Endothelial cell of umbilical vein (primary cell): ENCODE results near the gene MIGA1. TPM values are rescaled to one million over a fixed set of nuclear protein-coding genes. Genes with fewer than 3 reads are reported as not detected.

Experiments used
- BruUV-seq: library from RNA; stranded (reverse); fragments of 400-500 nt; replicated peaks from 2 replicates; lab custom pipeline; 2021; lab: Mats Ljungman, UMichigan
- CTCF ChIA-PET: fragments of 300-600, 350-600 bp; sonication (Branson Sonifier 250); formaldehyde crosslinking; loops from one replicate; lab custom pipeline; 2021; ENCODE audit warnings: antibody characterized with exemption, inconsistent platforms; lab: Charles Lee
- POLR2A ChIA-PET: fragments of 300-600, 350-600 bp; sonication (Branson Sonifier 250); formaldehyde crosslinking; loops from one replicate; lab custom pipeline; 2021; ENCODE audit warnings: antibody characterized with exemption, inconsistent platforms; lab: Charles Lee
- DNase-seq: peaks from one replicate; pipeline ENCODE4 v3.0.0-alpha.2; 2011; ENCODE audit warnings: low read depth, low spot score
- FAIRE-seq: peaks from 2 replicates; lab custom pipeline; 2011; peaks lifted over from hg19 to GRCh38; lab: Jason Lieb, UNC
- H2AFZ ChIP-seq: 2 replicates; pipeline ENCODE4 v1.6.0; 2012; ENCODE audit warnings: low read depth, low read length, control low read depth, inconsistent platforms
- H3K27ac ChIP-seq: 2 replicates; pipeline ENCODE4 v1.5.1; 2011; ENCODE audit warnings: low read depth, mild to moderate bottlenecking, control low read depth, low read length, moderate library complexity; ENCODE audit not compliant: insufficient read depth
- H3K27me3 ChIP-seq, 2 experiments: 2 replicates each; pipeline versions ENCODE4 v1.6.0 to v1.6.1; 2011; ENCODE audit warnings: low read length in 2 of 2, mixed read lengths in 1 of 2; ENCODE audit not compliant: control insufficient read depth in 2 of 2, insufficient read depth in 2 of 2
- H3K36me3 ChIP-seq, 2 experiments: 2 replicates in 1 of 2; 3 replicates in 1 of 2; pipeline ENCODE4 v1.5.1; 2011; ENCODE audit warnings: low read length in 2 of 2, mild to moderate bottlenecking in 1 of 2, moderate library complexity in 1 of 2; ENCODE audit not compliant: control insufficient read depth in 2 of 2, insufficient read depth in 2 of 2; ENCODE audit errors: extremely low read depth in 1 of 2
- H3K4me1 ChIP-seq: 3 replicates; pipeline ENCODE4 v1.5.1; 2011; ENCODE audit warnings: mild to moderate bottlenecking, low read length; ENCODE audit not compliant: control insufficient read depth, insufficient read depth; ENCODE audit errors: extremely low read depth
- H3K4me2 ChIP-seq: 2 replicates; pipeline ENCODE4 v1.6.1; 2011; ENCODE audit warnings: low read length, control low read depth, mixed read lengths; ENCODE audit not compliant: insufficient read depth
- H3K4me3 ChIP-seq, 3 experiments: fragments of 200-600 bp in 1 of 3; sonication (generic), shearing (Covaris generic) in 1 of 3; replicated peaks in 1 of 3; 2 replicates each; pipeline ENCODE4 v1.5.1; 2011 to 2016; ENCODE audit warnings: control low read depth in 3 of 3, low read length in 3 of 3, mild to moderate bottlenecking in 2 of 3, inconsistent platforms in 1 of 3, low read depth in 1 of 3, moderate library complexity in 1 of 3; ENCODE audit not compliant: insufficient read depth in 1 of 3
- H3K79me2 ChIP-seq: 2 replicates; pipeline ENCODE4 v1.6.0; 2012; ENCODE audit warnings: low read length, inconsistent platforms; ENCODE audit not compliant: control insufficient read depth, insufficient read depth
- H3K9ac ChIP-seq: replicated peaks from 2 replicates; pipeline ENCODE3; 2011; ENCODE audit warnings: low read length, control low read depth; ENCODE audit not compliant: insufficient read depth; ENCODE audit errors: extremely low read depth
- H3K9me1 ChIP-seq: replicated peaks from 3 replicates; pipeline ENCODE4 v1.6.0; 2011; ENCODE audit warnings: mild to moderate bottlenecking, low read length; ENCODE audit not compliant: control insufficient read depth, insufficient read depth; ENCODE audit errors: extremely low read depth
- H3K9me3 ChIP-seq: replicated peaks from 2 replicates; pipeline ENCODE4 v1.5.1; 2012; ENCODE audit warnings: low read length, inconsistent platforms; ENCODE audit not compliant: control insufficient read depth, insufficient read depth
- H4K20me1 ChIP-seq: replicated peaks from 2 replicates; pipeline ENCODE3; 2011; ENCODE audit warnings: mild to moderate bottlenecking, low read length; ENCODE audit not compliant: control insufficient read depth, insufficient read depth; ENCODE audit errors: extremely low read depth
- FOS ChIP-seq: IDR thresholded peaks from 2 replicates; pipeline ENCODE4 v1.6.1; 2011; ENCODE audit warnings: mild to moderate bottlenecking, low read length, moderate library complexity, borderline replicate concordance; ENCODE audit not compliant: insufficient read depth
- JUN ChIP-seq: IDR thresholded peaks from 2 replicates; pipeline ENCODE4 v1.6.1; 2011; ENCODE audit warnings: borderline replicate concordance, low read depth; ENCODE audit not compliant: insufficient read length, insufficient read depth
- POLR2A ChIP-seq: IDR thresholded peaks from 2 replicates; pipeline ENCODE4 v1.6.1; 2012; ENCODE audit warnings: low read depth, mild to moderate bottlenecking, control low read depth, low read length
- POLR2AphosphoS5 ChIP-seq: IDR thresholded peaks from 2 replicates; pipeline ENCODE4 v1.6.1; 2012; ENCODE audit warnings: low read depth, mild to moderate bottlenecking, control low read depth, low read length, moderate library complexity; ENCODE audit not compliant: insufficient read depth
- dilution Hi-C: fragments of 300-500 bp; cut with MboI; formaldehyde crosslinking; loops from one replicate; pipeline ENCODE4 v1.15.0; 2019; ENCODE audit warnings: low sequenced_read_pairs; ENCODE audit not compliant: extremely low pct_ligation_motif_present
- intact Hi-C: fragments of 100-400 bp; cut with micrococcal nuclease; formaldehyde crosslinking; loops from one replicate; pipeline ENCODE4 v1.10.0; 2022
- polyA plus RNA-seq, 4 experiments: library from polyadenylated mRNA; depleted of rRNA in 3 of 4; stranded (reverse) in 3 of 4; unstranded in 1 of 4; fragments of >200 nt; gene quantifications; 2 replicates each; pipeline versions ENCODE4 v1.2.1 to v1.2.3, GENCODE V29; 2011 to 2012; ENCODE audit warnings: missing spikeins in 1 of 4
- total RNA-seq: library from RNA; stranded (reverse); gene quantifications from 2 replicates; pipeline ENCODE4 v1.2.3, GENCODE V29; 2021

The MIGA1 gene
- total and polyA plus RNA-seq, 2 donors (not counting 3 experiments of a cell fraction or from before 2014, with no cell fraction given) = 2.8 to 14.6 TPM

- DNase-seq = peak; percentile 80
- Histone ChIP-seq H3K9ac (peak within 1 kb of the TSS; percentile 95), H3K9me1 (no peaks in the 10 kb centered on the region), H3K4me1 (peaks cover 19% of the 10 kb centered on the region), H3K9me3 (no peaks in the 10 kb centered on the region), H2AFZ (peak within 1 kb of the TSS; percentile 82), H3K36me3 (no peaks in the 10 kb centered on the region), H3K27ac (peak within 1 kb of the TSS; percentile 96), H4K20me1 (no peaks in the 10 kb centered on the region), H3K79me2 (peaks cover 40% of the 10 kb centered on the region), H3K4me2 (peak within 1 kb of the TSS; percentile 99), H3K4me3 (peak within 1 kb of the TSS; percentile 85 to 96 (median 88)), H3K27me3 (no peaks in the 10 kb centered on the region)
- CTCF ChIA-PET = interaction anchor here (0.9 to 1.9 kb wide), 6 partner anchors 10 to 117 kb away, joined by 3 to 8 read pairs (median 4); partner anchors contain the start of gene DNAJB4
- TF ChIP-seq JUN (no peak), FOS (no peak), POLR2A (no peak), POLR2AphosphoS5 (peak; percentile 45)
- no TSS peak for BruUV-seq
- POLR2A ChIA-PET = interaction anchor here (0.6 to 1.3 kb wide), 3 partner anchors 12 to 55 kb away, joined by 3 to 4 read pairs (median 3); no protein-coding TSS in a partner anchor
- intact Hi-C loops = loop anchor here (1.0 to 5.0 kb wide), 5 partner anchors 29 to 214 kb away; partner anchors contain the start of gene ZZZ3
- dilution Hi-C loops = no loop called here
- FAIRE-seq = peak; percentile 82
These were observed 108.8 kb downstream of the MIGA1 start, which contains the start of gene NEXN for GRCh38 chr1:77888081-77888780. TSS of gene NEXN (plus strand) at chr1:77888624. CDS start at chr1:77916107, 27,483 bp downstream.
